Left kidney (tissue), 8 donors: Measurements from ENCODE around the gene TRAPPC3L. TPM values are rescaled to one million over a fixed set of nuclear protein-coding genes. Genes with fewer than 3 reads are reported as not detected.

Experiments
- DNase-seq: peaks from one replicate; pipeline ENCODE4 v3.0.0-alpha.2; 2013
- long read RNA-seq, 8 donors: transcript quantifications; one replicate each; lab custom pipeline, GENCODE V29; 2026
- polyA plus RNA-seq: library from polyadenylated mRNA; unstranded; fragments of 120-200 nt; gene quantifications from one replicate; pipeline ENCODE4 v1.2.1, GENCODE V29; 2013; ENCODE audit not compliant: insufficient read length

Gene TRAPPC3L
- polyA plus RNA-seq = 0.53 TPM
- long read RNA-seq, donor 1, partial matches to known transcripts = 43 of 43 reads
- long read RNA-seq, donor 1, other reads (novel, unspliced or antisense) = 0 of 43 reads
- long read RNA-seq, donor 2, partial matches to known transcripts = 254 of 345 reads
- long read RNA-seq, donor 2, other reads (novel, unspliced or antisense) = 91 of 345 reads
- long read RNA-seq, donor 3 = 0 reads
- long read RNA-seq, donor 4 = 0 reads
- long read RNA-seq, donor 5, partial matches to known transcripts = 480 of 554 reads
- long read RNA-seq, donor 5, other reads (novel, unspliced or antisense) = 74 of 554 reads
- long read RNA-seq, donor 6 = 0 reads
- long read RNA-seq, donor 7 = 0 reads
- long read RNA-seq, donor 8 = 0 reads

- no peak for DNase-seq
Measured at GRCh38 chr6:116545651-116546050, at the start of gene TRAPPC3L. TRAPPC3L (minus strand) TSS chr6:116545684; CDS start chr6:116545514, 170 bp downstream.

- no peak for DNase-seq
Measured at GRCh38 chr6:116595247-116595646, 49.8 kb upstream of the TRAPPC3L start.

- no peak for DNase-seq
Measured at GRCh38 chr6:116586738-116587137, 41.3 kb upstream of the TRAPPC3L start.

- no peak for DNase-seq
Measured at GRCh38 chr6:116586276-116586675, 40.8 kb upstream of the TRAPPC3L start.

GRCh38 chr6:116580198-116580597 is 34.7 kb upstream of the TRAPPC3L start:
- no peak for DNase-seq

GRCh38 chr6:116579143-116579542 is 33.7 kb upstream of the TRAPPC3L start:
- DNase-seq = no peak

GRCh38 chr6:116578335-116578734 is 32.9 kb upstream of the TRAPPC3L start:
- no peak for DNase-seq

GRCh38 chr6:116577486-116577885 is 32.0 kb upstream of the TRAPPC3L start:
- DNase-seq = no peak

- no peak for DNase-seq
Measured at GRCh38 chr6:116575227-116575626, 29.7 kb upstream of the TRAPPC3L start.

GRCh38 chr6:116572162-116572561 is 26.7 kb upstream of the TRAPPC3L start:
- DNase-seq = peak; percentile 11

- DNase-seq = no peak
Measured at GRCh38 chr6:116571683-116572000, 26.2 kb upstream of the TRAPPC3L start.

- peak; percentile 97 for DNase-seq
Measured at GRCh38 chr6:116570856-116571682, 25.6 kb upstream of the TRAPPC3L start, which contains the start of gene RWDD1. RWDD1 (plus strand) TSS chr6:116571504; CDS start chr6:116571583, 79 bp downstream.

- DNase-seq = no peak
Measured at GRCh38 chr6:116568821-116569755, 23.6 kb upstream of the TRAPPC3L start.

- no peak for DNase-seq
Measured at GRCh38 chr6:116568111-116568510, 22.6 kb upstream of the TRAPPC3L start.

GRCh38 chr6:116564921-116565872 is 19.7 kb upstream of the TRAPPC3L start:
- DNase-seq = peak; percentile 17

GRCh38 chr6:116564311-116564710 is 18.8 kb upstream of the TRAPPC3L start:
- DNase-seq = no peak

- DNase-seq = no peak
Measured at GRCh38 chr6:116563830-116564229, 18.3 kb upstream of the TRAPPC3L start.

GRCh38 chr6:116562614-116563013 is 17.1 kb upstream of the TRAPPC3L start:
- peak; percentile 17 for DNase-seq

GRCh38 chr6:116562019-116562403 is 16.5 kb upstream of the TRAPPC3L start:
- DNase-seq = no peak

GRCh38 chr6:116561377-116562018 is 16.0 kb upstream of the TRAPPC3L start:
- DNase-seq = peak; percentile 77
